ENCODE measurements around the gene GNG2. TPM values are rescaled to one million over a fixed set of nuclear protein-coding genes. Genes with fewer than 3 reads are reported as not detected.

Gene GNG2
- total and polyA plus RNA-seq, 9 of the 15 experiments (the other 6 are each of a cell fraction or from before 2014, with no cell fraction given) = 0.18 TPM; not detected in 8

DNA sequence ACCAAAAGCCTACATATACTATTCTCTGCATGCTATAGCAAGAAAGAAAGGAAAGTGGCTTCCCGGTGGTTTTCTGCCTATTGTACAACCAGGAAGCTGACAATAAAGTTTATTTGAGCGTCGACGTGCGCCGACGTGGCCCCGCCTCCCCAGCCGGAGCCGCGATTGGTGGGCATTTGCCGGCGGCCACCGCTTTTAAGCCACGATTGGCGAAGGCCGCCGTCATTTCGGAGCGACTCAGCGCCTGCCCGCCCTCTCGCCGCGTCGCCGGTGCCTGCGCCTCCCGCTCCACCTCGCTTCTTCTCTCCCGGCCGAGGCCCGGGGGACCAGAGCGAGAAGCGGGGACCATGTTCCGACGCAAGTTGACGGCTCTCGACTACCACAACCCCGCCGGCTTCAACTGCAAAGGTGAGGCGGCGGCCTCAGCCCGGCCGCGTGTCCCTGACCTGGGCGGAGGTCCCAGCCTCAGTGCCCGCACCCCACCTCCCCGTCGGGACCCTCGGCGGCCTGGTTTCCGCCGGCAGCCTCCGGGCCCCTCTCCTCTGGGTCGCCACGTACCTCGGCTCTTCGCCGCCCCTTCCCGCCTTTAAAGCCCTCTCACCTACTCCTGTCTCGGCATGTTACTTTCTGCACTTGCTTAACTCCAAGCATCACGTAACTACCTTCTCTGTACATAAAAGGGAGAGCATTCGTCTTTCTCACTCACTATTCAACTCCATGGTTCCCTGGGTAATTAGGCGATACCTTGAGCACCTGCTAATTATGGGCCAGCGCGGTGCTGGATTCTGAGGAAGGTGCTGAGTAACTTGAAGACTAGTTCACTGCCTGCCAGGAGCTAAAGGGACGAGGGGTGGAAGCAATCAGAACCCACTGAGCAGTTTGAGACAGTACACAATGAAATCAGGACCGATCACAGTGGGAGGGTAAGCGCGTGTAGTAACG, 129.2 kb downstream of the GNG2 start, which contains the start of gene RTRAF (continued):
- TF ChIP-seq, protein P1, sequence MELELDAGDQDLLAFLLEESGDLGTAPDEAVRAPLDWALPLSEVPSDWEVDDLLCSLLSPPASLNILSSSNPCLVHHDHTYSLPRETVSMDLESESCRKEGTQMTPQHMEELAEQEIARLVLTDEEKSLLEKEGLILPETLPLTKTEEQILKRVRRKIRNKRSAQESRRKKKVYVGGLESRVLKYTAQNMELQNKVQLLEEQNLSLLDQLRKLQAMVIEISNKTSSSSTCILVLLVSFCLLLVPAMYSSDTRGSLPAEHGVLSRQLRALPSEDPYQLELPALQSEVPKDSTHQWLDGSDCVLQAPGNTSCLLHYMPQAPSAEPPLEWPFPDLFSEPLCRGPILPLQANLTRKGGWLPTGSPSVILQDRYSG (tag; conservative IDR thresholded peaks at IDR 0.05; ENCODE audit: low read depth) = no peak
- TF ChIP-seq CBFB (CRISPR knock-in tag; IDR thresholded peaks at IDR 0.05) (no peak), TAF9B (IDR thresholded peaks at IDR 0.05; ENCODE audit: partially characterized antibody) (peak; percentile 31), ILK (tag; IDR thresholded peaks at IDR 0.05; ENCODE audit: borderline replicate concordance, low read depth) (no peak), SMAD2 (IDR thresholded peaks at IDR 0.05; ENCODE audit: low read depth, low read length) (no peak), TCF3 (CRISPR knock-in tag; IDR thresholded peaks at IDR 0.05) (no peak), SP1 (CRISPR knock-in tag; IDR thresholded peaks at IDR 0.05) (peak; percentile 79), ZNF764 (CRISPR knock-in tag; IDR thresholded peaks at IDR 0.05; ENCODE audit: low read depth) (no peak), ZNF175 (CRISPR knock-in tag; IDR thresholded peaks at IDR 0.05; ENCODE audit: low read depth) (no peak), SUPT5H (IDR thresholded peaks at IDR 0.05) (peak; percentile 65), STAG1 (CRISPR knock-in tag; IDR thresholded peaks at IDR 0.05; ENCODE audit: borderline replicate concordance) (no peak), POLR2H (tag; IDR thresholded peaks at IDR 0.05; ENCODE audit: low read depth) (peak; percentile 47)
- TF ChIP-seq, protein P2, sequence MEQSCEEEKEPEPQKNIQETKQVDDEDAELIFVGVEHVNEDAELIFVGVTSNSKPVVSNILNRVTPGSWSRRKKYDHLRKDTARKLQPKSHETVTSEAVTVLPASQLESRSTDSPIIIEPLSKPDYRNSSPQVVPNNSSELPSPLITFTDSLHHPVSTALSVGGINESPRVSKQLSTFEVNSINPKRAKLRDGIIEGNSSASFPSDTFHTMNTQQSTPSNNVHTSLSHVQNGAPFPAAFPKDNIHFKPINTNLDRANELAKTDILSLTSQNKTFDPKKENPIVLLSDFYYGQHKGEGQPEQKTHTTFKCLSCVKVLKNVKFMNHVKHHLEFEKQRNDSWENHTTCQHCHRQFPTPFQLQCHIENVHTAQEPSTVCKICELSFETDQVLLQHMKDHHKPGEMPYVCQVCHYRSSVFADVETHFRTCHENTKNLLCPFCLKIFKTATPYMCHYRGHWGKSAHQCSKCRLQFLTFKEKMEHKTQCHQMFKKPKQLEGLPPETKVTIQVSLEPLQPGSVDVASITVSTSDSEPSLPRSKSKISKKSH (CRISPR knock-in tag; IDR thresholded peaks at IDR 0.05) = no peak
- TF ChIP-seq, protein P3, sequence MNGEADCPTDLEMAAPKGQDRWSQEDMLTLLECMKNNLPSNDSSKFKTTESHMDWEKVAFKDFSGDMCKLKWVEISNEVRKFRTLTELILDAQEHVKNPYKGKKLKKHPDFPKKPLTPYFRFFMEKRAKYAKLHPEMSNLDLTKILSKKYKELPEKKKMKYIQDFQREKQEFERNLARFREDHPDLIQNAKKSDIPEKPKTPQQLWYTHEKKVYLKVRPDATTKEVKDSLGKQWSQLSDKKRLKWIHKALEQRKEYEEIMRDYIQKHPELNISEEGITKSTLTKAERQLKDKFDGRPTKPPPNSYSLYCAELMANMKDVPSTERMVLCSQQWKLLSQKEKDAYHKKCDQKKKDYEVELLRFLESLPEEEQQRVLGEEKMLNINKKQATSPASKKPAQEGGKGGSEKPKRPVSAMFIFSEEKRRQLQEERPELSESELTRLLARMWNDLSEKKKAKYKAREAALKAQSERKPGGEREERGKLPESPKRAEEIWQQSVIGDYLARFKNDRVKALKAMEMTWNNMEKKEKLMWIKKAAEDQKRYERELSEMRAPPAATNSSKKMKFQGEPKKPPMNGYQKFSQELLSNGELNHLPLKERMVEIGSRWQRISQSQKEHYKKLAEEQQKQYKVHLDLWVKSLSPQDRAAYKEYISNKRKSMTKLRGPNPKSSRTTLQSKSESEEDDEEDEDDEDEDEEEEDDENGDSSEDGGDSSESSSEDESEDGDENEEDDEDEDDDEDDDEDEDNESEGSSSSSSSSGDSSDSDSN (IDR thresholded peaks at IDR 0.05; ENCODE audit: borderline replicate concordance in 1 of 2, low read depth in 2 of 2, low read length in 2 of 2) = no peak
- TF ChIP-seq, protein P4, sequence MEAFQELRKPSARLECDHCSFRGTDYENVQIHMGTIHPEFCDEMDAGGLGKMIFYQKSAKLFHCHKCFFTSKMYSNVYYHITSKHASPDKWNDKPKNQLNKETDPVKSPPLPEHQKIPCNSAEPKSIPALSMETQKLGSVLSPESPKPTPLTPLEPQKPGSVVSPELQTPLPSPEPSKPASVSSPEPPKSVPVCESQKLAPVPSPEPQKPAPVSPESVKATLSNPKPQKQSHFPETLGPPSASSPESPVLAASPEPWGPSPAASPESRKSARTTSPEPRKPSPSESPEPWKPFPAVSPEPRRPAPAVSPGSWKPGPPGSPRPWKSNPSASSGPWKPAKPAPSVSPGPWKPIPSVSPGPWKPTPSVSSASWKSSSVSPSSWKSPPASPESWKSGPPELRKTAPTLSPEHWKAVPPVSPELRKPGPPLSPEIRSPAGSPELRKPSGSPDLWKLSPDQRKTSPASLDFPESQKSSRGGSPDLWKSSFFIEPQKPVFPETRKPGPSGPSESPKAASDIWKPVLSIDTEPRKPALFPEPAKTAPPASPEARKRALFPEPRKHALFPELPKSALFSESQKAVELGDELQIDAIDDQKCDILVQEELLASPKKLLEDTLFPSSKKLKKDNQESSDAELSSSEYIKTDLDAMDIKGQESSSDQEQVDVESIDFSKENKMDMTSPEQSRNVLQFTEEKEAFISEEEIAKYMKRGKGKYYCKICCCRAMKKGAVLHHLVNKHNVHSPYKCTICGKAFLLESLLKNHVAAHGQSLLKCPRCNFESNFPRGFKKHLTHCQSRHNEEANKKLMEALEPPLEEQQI (IDR thresholded peaks at IDR 0.05) = no peak
- TF ChIP-seq, protein P5, sequence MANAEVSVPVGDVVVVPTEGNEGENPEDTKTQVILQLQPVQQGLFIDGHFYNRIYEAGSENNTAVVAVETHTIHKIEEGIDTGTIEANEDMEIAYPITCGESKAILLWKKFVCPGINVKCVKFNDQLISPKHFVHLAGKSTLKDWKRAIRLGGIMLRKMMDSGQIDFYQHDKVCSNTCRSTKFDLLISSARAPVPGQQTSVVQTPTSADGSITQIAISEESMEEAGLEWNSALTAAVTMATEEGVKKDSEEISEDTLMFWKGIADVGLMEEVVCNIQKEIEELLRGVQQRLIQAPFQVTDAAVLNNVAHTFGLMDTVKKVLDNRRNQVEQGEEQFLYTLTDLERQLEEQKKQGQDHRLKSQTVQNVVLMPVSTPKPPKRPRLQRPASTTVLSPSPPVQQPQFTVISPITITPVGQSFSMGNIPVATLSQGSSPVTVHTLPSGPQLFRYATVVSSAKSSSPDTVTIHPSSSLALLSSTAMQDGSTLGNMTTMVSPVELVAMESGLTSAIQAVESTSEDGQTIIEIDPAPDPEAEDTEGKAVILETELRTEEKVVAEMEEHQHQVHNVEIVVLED (CRISPR knock-in tag; IDR thresholded peaks at IDR 0.05) = peak; percentile 99
- TF ChIP-seq, protein P6, sequence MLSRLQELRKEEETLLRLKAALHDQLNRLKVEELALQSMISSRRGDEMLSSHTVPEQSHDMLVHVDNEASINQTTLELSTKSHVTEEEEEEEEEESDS (CRISPR knock-in tag; IDR thresholded peaks at IDR 0.05) = no peak
